ENCODE measurements around the gene BIRC7. TPM values are rescaled to one million over a fixed set of nuclear protein-coding genes. Genes with fewer than 3 reads are reported as not detected.

The BIRC7 gene
- total RNA-seq, 1 donor from 2014 or later = not detected

GRCh38 chr20:63284981-63285524 lies 49.3 kb downstream of the BIRC7 start:
- H3K9me3 Mint-ChIP-seq = no peaks in the 10 kb centered on the region
- intact Hi-C loops (cut with micrococcal nuclease) = no loop called here
- no peak overlapping the region for H3K4me3 Mint-ChIP-seq
- H3K4me1 Mint-ChIP-seq = peaks cover 3% of the 10 kb centered on the region
- DNase-seq = no peak
- no peak overlapping the region for H3K27ac Mint-ChIP-seq
- H3K36me3 Mint-ChIP-seq (ENCODE audit: low read depth) = peaks cover 13% of the 10 kb centered on the region
- H3K27me3 Mint-ChIP-seq = no peaks in the 10 kb centered on the region

GRCh38 chr20:63285636-63286615 lies 50.2 kb downstream of the BIRC7 start:
- no peak overlapping the region for H3K27ac Mint-ChIP-seq
- intact Hi-C loops (cut with micrococcal nuclease) = no loop called here
- H3K4me3 Mint-ChIP-seq = no peak overlapping the region
- no peaks in the 10 kb centered on the region for H3K9me3 Mint-ChIP-seq
- peaks cover 8% of the 10 kb centered on the region for H3K36me3 Mint-ChIP-seq (ENCODE audit: low read depth)
- H3K27me3 Mint-ChIP-seq = no peaks in the 10 kb centered on the region
- H3K4me1 Mint-ChIP-seq = peaks cover 3% of the 10 kb centered on the region
- no peak for DNase-seq

- Mint-ChIP-seq H3K27me3 (no peaks in the 10 kb centered on the region), H3K4me1 (peaks cover 3% of the 10 kb centered on the region), H3K27ac (no peak overlapping the region), H3K9me3 (no peaks in the 10 kb centered on the region), H3K4me3 (no peak overlapping the region), H3K36me3 (ENCODE audit: low read depth) (peaks cover 6% of the 10 kb centered on the region)
- no peak for DNase-seq
- intact Hi-C loops (cut with micrococcal nuclease) = no loop called here
Observed at GRCh38 chr20:63286781-63287696, 51.3 kb downstream of the BIRC7 start.

- peaks cover 6% of the 10 kb centered on the region for H3K36me3 Mint-ChIP-seq (ENCODE audit: low read depth)
Observed at GRCh38 chr20:63287697-63288580, 52.2 kb downstream of the BIRC7 start.

GRCh38 chr20:63288581-63289251 lies 53.0 kb downstream of the BIRC7 start:
- Mint-ChIP-seq H3K4me3 (no peak overlapping the region), H3K27me3 (no peaks in the 10 kb centered on the region), H3K27ac (no peak overlapping the region), H3K4me1 (peaks cover 3% of the 10 kb centered on the region), H3K9me3 (no peaks in the 10 kb centered on the region), H3K36me3 (ENCODE audit: low read depth) (peaks cover 6% of the 10 kb centered on the region)
- intact Hi-C loops (cut with micrococcal nuclease) = no loop called here
- DNase-seq = no peak

More at GRCh38 chr20:63287697-63288580, 52.2 kb downstream of the BIRC7 start:
- Mint-ChIP-seq H3K4me3 (no peak overlapping the region), H3K4me1 (peaks cover 3% of the 10 kb centered on the region), H3K27ac (no peak overlapping the region), H3K9me3 (no peaks in the 10 kb centered on the region), H3K27me3 (no peaks in the 10 kb centered on the region)
- no peak for DNase-seq
- intact Hi-C loops (cut with micrococcal nuclease) = no loop called here

- no peak overlapping the region for H3K27ac Mint-ChIP-seq
- DNase-seq = no peak
- H3K9me3 Mint-ChIP-seq = no peaks in the 10 kb centered on the region
- H3K36me3 Mint-ChIP-seq (ENCODE audit: low read depth) = peaks cover 6% of the 10 kb centered on the region
- no peaks in the 10 kb centered on the region for H3K4me1 Mint-ChIP-seq
- H3K4me3 Mint-ChIP-seq = no peak overlapping the region
- intact Hi-C loops (cut with micrococcal nuclease) = no loop called here
- H3K27me3 Mint-ChIP-seq = no peaks in the 10 kb centered on the region
Observed at GRCh38 chr20:63289311-63290135, 53.8 kb downstream of the BIRC7 start.

Other genes starting within 250 kb of the BIRC7 start
- gene BHLHE23, start 228.9 kb upstream of the BIRC7 start, total RNA-seq = not detected in 2 replicates
- 44.5 and 48.6 TPM in 2 replicates for gene YTHDF1, start 19.8 kb upstream of the BIRC7 start, total RNA-seq
- gene NKAIN4, start 18.6 kb downstream of the BIRC7 start, total RNA-seq = not detected in 2 replicates
- 97.0 and 98.2 TPM in 2 replicates for gene ARFGAP1, start 36.9 kb downstream of the BIRC7 start, total RNA-seq
- not detected in 2 replicates for gene COL20A1, start 57.3 kb downstream of the BIRC7 start, total RNA-seq
- not detected in 2 replicates for gene CHRNA4, start 125.4 kb downstream of the BIRC7 start, total RNA-seq
- 0.26 TPM in 1 of 2 replicates, not detected in the other for gene KCNQ2, start 236.8 kb downstream of the BIRC7 start, total RNA-seq